Endothelial cell (in vitro differentiated cells): ENCODE measurements around the gene PHC2. TPM values are rescaled to one million over a fixed set of nuclear protein-coding genes. Genes with fewer than 3 reads are reported as not detected.

ENCODE experiments used
- DNase-seq: peaks from one replicate; pipeline ENCODE4 v3.0.0; 2021; ENCODE audit warnings: low spot score
- H3K27ac Mint-ChIP-seq: one replicate; pipeline ENCODE4 v1.8.0; 2021; ENCODE audit warnings: mixed read lengths, inconsistent platforms; ENCODE audit not compliant: unreplicated experiment
- H3K27me3 Mint-ChIP-seq: one replicate; pipeline ENCODE4 v1.8.0; 2021; ENCODE audit warnings: mild to moderate bottlenecking, moderate library complexity, mixed read lengths, inconsistent platforms; ENCODE audit not compliant: unreplicated experiment
- H3K36me3 Mint-ChIP-seq: one replicate; pipeline ENCODE4 v1.8.0; 2021; ENCODE audit warnings: mild to moderate bottlenecking, low read depth, mixed read lengths, inconsistent platforms; ENCODE audit not compliant: unreplicated experiment
- H3K4me1 Mint-ChIP-seq: one replicate; pipeline ENCODE4 v1.8.0; 2021; ENCODE audit warnings: mild to moderate bottlenecking, mixed read lengths, inconsistent platforms; ENCODE audit not compliant: unreplicated experiment
- H3K4me3 Mint-ChIP-seq: one replicate; pipeline ENCODE4 v1.8.0; 2021; ENCODE audit warnings: mild to moderate bottlenecking, mixed read lengths, inconsistent platforms; ENCODE audit not compliant: unreplicated experiment
- H3K9me3 Mint-ChIP-seq: one replicate; pipeline ENCODE4 v1.8.0; 2021; ENCODE audit warnings: mixed read lengths, inconsistent platforms; ENCODE audit not compliant: unreplicated experiment
- CTCF ChIP-seq: fragments of 200-600 bp; sonication (generic); IDR thresholded peaks from one replicate; pipeline ENCODE4 v1.5.0; 2021; ENCODE audit warnings: antibody characterized with exemption; ENCODE audit not compliant: unreplicated experiment
- long read RNA-seq: library from polyadenylated mRNA; unstranded; transcript quantifications from one replicate; pipeline ENCODE4 v2.0.0, GENCODE V29; 2020; ENCODE audit not compliant: unreplicated experiment
- total RNA-seq: library from RNA; stranded (reverse); fragmentation: NEBNext Ultra II Directional; extraction: Animal tissue kit (Norgen Biotek cat#: 25700); gene quantifications from one replicate; pipeline ENCODE4 v1.2.1, GENCODE V29; 2021; ENCODE audit not compliant: unreplicated experiment

The PHC2 gene
- total RNA-seq = 177 TPM
- long read RNA-seq, partial matches to known transcripts = 1 of 7 reads
- long read RNA-seq, other reads (novel, unspliced or antisense) = 6 of 7 reads

DNA sequence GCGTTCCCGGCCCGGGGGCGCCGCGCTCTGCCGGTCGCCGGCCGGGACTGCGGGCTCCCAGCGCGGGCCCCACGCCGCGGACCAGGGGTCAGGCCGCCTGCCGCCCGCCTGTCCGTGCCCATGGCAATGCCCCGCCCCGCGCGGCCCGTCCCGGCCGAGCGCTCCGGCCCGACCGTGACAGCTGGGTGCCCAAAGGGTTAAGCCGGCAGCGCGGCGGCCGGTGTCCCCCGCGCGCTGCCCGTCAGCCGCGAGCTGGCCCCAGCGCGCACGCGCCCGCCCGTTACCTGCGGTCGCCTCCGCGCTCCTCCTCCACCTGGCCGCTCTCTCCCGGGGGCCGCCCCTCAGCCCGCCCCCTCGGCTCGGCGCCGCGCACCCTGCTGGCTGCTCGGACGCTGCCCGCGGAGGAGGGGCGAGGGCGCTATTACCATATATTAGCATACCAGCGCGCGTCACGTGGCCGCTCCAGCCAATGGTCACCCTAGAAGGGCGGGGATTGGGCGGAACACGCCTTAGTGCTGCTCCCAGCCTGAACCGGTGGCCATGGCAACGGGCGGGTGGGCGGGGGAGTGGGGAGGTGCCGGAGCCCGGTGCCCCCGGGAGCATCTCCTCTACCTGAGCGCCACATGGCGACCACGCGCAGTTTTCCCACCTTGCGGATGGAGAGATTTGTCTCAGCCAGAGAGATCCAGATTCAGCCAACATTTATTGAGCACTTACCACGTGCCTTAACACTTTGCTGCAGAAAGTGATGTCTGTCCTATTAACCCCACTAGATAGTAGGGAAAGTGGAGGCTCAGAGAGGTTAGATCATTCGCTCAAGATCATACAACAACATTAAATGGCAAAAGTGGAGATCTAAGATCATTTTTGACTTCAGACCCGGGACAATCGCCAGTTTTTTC lies at the start of gene PHC2:
Gene PHC2 (minus strand): TSS at position 404 of the 902 bp plus-strand sequence. CDS start 55,556 bp downstream, outside the sequence.
- Mint-ChIP-seq H3K4me1 (peaks cover 25% of the 10 kb centered on the region), H3K9me3 (no peaks in the 10 kb centered on the region), H3K27ac (peak within 1 kb of the TSS; percentile 87), H3K27me3 (no peaks in the 10 kb centered on the region), H3K36me3 (peaks cover 6% of the 10 kb centered on the region), H3K4me3 (peak within 1 kb of the TSS; percentile 86)
- peak; percentile 97 for DNase-seq
- TF ChIP-seq CTCF = peak; percentile 42

GRCh38 chr1:33477451-33477850 lies 46.6 kb upstream of the PHC2 start:
- no peaks in the 10 kb centered on the region for H3K9me3 Mint-ChIP-seq

DNA sequence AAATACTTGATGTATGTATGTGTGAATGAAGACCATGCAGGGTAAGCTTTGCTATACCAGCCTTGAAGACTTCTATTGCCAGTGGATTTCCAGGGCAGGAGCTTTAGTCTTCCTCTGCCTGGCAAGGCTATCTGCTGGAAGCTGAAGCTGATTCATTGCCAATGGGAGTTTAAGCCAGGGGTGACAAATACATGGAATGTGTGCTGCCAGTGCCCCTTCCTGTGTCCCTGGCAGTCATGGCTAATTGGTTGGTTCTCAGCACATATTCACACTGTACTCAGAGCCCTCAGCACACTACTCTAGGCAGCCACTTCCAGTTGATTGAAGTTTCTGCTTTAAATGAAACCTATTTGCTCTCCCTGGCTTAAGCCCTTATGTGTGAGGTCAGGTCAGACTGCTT lies 43.0 kb upstream of the PHC2 start:
- H3K9me3 Mint-ChIP-seq = no peaks in the 10 kb centered on the region
- no peak overlapping the region for H3K4me3 Mint-ChIP-seq
- peaks cover 16% of the 10 kb centered on the region for H3K4me1 Mint-ChIP-seq
- peaks cover 10% of the 10 kb centered on the region for H3K36me3 Mint-ChIP-seq
- TF ChIP-seq CTCF = no peak
- H3K27me3 Mint-ChIP-seq = peaks cover 10% of the 10 kb centered on the region
- no peak overlapping the region for H3K27ac Mint-ChIP-seq
- DNase-seq = no peak

More at GRCh38 chr1:33477451-33477850, 46.6 kb upstream of the PHC2 start:
- TF ChIP-seq CTCF = no peak
- Mint-ChIP-seq H3K36me3 (peaks cover 10% of the 10 kb centered on the region), H3K27ac (no peak overlapping the region), H3K4me3 (no peak overlapping the region), H3K27me3 (peaks cover 7% of the 10 kb centered on the region), H3K4me1 (peaks cover 12% of the 10 kb centered on the region)
- DNase-seq = no peak

- Mint-ChIP-seq H3K27ac (peak within 1 kb of the TSS; percentile 87), H3K9me3 (no peaks in the 10 kb centered on the region), H3K27me3 (peaks cover 10% of the 10 kb centered on the region), H3K36me3 (no peaks in the 10 kb centered on the region), H3K4me3 (peak within 1 kb of the TSS; percentile 94), H3K4me1 (peaks cover 19% of the 10 kb centered on the region)
- DNase-seq = peak; percentile 95
- no peak for TF ChIP-seq CTCF
Observed at GRCh38 chr1:33472269-33472980, 41.5 kb upstream of the PHC2 start, which contains the start of gene ZSCAN20. ZSCAN20 (plus strand) TSS chr1:33472645; CDS start chr1:33479289, 6,644 bp downstream.
